GDM1 (cell line): ENCODE results near the gene EXT2.
A peak's percentile ranks its signal among the peaks of the same experiment; 100 is the strongest.

Experiments used
- DNase-seq: peaks from one replicate; lab custom pipeline; 2025; lab: John Stamatoyannopoulos, UW

The EXT2 gene

DNA sequence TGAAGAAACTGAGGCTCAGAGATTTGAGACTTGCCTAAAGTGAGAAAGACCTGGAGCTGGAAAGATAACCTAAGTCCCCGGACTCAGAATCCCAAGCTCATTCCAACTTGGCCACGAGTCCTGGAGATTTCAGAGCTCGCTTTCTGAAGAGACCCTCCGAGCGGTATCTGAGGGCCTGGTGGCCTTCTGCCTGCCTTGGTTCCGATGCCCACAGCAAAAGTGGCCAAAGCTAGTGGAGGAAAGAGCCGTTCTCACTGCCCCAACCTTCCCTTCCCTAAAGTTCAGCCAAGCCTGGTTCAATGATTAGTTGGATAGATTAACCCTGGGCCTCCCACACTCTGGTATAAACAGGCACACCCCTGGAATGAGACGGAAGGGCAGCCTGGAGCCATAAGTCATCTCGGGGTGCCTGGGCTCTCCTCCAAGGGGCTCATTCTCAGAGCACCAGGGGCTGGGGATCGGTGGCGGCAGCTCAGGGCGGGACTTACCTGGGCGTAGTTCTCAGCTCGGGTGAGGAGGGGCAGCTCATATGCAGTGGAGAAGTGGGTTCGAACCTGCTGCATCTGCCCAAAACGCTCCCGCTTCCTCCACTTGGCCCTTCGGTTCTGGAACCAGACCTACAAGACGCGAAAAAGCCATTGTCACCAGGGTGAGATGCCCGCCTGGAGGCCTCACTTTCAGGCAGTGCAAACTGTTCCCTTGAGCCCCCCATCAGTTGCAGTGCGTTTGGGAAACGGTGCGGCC is 171.7 kb downstream of the EXT2 start:
- no peak for DNase-seq

DNA sequence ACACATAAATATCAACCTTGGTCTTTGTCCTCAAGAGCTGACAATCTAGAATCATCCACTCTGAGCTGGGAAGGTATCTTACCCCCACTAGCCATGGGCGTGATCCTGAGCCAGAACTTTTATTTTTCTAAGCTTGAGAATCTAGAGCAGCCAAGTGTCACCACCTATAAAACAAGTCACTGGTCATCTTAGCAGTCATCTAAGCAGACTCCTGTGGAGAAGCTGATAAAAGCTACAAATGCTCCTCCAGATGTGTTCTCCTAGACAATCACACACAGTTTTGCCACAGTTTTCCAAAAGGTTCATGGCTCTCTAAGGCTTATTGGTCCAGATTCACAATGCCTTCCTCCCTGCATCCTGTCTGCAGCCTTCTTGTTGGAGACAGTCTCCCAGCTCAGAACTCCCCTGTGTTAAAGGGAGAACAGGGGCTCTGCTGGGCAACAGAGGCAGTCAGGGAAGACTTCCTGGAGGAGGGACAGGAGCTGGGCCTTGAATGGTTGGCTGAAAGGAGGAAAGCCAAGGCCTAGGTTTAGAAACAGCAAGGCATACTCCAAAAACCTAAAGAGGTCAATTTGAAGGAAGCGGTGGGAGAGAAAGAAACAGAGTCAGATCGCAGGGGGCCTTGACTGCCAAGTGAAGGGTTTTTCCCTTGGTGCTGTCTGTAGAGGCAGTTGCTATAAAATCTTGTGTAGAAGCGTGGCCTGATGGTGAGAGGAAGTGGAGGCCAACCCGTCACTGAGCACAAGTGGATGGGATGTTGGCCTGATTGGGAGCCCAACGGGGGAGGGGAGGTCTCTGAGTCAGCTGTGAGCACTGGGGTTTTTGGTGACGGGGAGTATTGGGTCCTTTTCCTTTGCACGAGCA is 172.5 kb downstream of the EXT2 start:
- no peak for DNase-seq

DNA sequence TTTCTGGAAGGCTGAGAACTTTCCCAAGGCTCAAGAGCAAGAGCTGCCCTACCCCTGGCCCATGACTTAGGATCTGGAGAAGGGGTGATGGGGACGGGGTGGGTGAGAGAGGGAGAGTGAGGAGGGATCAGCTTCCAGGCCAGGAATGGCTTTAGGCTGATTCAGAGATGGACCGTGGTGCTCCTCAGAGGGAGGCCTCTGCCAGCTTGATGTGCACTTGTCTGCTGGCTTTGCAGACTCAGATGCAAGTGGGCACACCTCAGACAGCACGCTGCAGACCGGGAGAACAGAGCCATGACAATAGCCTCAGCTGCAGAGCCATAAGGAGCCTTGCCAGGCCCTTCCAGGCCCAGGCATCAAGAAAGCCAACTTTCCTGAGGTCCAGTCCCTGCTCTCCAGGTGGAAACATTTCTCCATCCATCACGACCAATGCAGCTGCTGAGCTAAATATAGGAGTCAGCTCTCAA is 173.2 kb downstream of the EXT2 start:
- DNase-seq, result no peak

DNA sequence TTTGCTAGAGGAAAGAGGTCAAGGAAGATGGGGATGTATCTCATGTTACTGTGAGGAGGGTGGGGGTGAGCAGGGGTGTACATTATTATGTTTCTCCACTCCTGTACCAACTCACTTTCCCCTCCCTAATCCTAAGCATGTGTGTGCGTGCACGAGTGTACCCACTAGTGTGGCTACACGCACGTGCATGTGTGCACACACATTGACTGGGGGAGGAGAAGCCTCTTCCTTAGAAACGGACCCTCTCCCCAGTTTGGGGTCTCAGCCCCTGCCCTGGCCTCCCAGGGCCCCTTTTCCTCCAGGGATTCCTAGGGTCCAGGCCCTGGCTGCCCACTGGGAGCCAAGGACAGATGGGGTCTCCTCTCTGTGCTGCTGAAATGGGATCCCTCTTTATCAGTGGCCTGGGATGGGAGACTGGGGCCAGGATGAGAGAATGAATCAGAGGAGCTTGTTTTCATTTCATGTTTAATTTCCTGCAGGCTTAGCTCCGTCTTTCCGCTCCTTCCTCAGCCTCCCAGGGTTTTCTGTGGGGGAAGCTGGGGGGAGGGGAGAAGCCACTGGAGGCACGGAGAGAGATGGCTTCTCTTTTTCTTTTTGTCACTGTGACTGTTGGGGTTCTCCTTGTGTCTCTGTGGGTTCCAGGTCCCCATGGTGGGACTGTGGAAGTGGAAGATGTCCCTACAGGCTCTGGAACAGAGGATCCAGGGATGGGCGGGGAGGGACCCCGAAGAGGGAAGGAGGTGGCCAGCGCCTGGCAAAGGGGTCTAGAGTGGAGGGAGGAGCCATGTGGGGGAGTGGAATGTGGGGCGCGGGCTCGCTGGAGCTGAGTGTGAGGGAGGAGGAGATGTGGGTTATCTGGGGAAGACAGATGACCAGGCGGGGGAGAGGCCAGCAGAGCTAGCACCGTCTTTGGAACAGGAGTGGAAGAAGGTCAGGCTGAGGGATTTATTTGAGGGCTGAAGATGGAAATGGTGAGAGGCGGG is 174.2 kb downstream of the EXT2 start:
- DNase-seq, result no peak

DNA sequence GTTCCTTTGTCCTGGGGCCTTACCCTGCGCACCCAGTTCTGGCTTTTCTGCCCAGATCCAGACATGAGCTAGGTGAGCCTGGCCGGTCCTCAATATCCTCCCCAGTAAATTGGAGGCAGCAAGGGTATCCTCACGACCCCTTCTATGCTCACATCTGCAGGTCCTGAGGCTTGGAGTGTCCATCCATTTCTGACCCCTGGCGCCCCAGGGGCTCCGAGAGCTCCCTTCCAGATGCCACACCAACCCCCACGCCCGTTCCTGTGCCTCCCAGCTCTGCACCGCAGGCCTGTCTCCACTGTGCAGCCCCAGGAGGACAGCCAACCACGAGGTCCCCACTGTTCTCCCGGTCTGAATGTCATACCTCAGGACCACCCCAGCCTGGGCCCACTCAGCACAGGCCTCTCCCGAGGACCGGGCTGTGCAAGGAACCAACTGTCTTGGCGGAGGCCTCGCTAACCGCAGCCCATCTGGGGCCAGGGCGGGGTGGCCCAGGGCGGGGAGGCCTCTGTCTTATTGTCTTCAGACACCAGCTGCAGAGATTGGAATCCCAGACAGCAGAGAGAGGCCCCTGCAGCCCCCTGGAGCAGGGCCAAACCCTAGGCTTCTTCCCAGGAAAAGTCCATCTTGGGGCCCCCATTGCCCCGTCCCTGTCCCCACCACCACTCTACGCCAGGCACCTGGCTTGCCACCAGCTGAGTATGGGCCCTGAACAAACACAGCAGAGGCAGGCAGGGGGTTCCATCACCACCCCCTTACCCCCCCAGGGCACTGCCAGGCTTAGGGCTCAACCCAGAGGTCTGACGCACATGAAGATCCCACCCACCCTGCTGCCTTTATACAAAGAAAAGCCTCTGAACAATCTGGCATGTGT is 175.2 kb downstream of the EXT2 start:
- no peak for DNase-seq

DNA sequence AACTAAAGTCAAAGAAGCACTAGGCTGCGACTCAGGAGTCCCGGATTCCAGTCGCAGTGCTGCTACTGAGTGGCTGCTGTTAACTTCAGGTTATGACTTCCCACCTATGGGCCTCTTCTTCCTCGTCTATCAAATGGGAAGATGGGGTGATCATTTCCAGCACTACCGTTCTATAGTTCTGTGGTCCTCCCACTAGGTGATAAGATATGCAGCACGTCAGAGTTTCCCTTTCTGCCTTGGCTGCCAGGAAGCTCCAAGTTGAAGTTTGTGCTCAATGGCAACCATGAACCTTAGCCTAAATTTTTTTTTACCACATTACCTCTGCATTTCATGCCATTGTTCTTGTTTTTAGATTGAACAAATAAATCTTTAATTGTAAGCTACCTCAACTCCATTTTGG is 175.8 kb downstream of the EXT2 start:
- DNase-seq, result no peak

DNA sequence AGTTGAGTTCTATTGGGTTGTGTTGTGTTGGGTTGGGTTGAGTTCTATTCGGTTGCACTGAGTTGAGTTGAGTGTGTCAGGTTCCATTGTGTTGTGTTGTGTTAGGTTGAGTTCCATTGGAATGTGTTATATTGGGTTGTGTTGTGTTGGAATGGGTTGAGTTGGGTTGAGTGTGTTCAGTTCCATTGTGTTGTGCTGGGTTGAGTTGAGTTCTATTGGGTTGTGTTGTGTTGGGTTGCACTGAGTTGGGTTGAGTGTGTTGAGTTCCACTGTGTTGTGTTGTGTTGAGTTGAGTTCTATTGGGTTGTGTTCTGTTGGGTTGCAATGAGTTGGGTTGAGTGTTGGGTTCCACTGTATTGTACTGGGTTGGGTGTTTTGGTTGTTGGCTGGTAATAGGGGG is 178.9 kb downstream of the EXT2 start:
- no peak for DNase-seq

DNA sequence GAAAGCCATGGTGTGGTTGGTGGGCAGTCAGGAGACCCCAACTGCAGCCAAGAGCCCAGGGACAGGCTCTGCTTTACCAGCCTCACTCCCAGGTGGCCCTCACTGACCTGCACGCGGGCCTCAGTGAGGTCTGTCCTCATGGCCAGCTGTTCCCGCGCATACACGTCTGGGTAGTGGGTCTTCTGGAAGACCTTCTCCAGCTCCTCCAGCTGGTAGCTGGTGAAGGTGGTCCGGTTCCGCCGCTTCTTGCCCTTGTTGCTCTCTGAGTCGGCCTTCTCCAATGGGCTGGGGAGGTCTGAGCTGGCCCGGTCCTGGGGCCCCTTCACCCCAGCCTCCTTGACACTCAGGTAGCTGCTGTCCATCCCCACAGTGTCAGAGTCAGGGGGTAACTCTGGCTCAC is 179.8 kb downstream of the EXT2 start:
- no peak for DNase-seq

DNA sequence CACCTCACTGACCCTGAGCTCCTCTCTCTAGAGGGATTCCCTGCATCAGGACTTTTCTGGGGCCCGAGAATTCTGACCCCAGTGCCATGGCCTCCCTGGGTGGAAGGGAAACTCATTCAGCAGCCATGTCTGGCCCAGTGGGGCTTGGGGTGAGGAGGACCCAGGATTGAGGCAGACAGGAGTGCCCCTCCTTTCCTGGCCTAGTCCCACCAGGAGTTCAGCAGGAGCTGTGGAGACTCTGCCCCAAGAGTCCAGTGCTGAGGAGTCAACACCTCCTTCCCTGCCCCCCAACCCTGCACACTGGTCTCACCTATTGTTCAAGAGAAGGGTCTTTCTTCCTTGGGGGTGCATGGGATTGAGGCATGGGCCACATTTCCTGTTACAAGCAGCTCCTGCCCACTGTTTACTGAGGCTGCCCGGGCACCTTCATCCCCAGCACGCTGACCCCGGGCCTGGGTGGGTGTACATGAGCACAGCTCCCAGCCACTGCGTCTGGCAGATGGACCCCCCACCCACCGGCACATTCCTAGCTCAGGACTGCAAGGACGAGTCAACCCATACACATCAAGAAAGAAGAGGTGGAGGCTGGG is 180.6 kb downstream of the EXT2 start:
- no peak for DNase-seq

DNA sequence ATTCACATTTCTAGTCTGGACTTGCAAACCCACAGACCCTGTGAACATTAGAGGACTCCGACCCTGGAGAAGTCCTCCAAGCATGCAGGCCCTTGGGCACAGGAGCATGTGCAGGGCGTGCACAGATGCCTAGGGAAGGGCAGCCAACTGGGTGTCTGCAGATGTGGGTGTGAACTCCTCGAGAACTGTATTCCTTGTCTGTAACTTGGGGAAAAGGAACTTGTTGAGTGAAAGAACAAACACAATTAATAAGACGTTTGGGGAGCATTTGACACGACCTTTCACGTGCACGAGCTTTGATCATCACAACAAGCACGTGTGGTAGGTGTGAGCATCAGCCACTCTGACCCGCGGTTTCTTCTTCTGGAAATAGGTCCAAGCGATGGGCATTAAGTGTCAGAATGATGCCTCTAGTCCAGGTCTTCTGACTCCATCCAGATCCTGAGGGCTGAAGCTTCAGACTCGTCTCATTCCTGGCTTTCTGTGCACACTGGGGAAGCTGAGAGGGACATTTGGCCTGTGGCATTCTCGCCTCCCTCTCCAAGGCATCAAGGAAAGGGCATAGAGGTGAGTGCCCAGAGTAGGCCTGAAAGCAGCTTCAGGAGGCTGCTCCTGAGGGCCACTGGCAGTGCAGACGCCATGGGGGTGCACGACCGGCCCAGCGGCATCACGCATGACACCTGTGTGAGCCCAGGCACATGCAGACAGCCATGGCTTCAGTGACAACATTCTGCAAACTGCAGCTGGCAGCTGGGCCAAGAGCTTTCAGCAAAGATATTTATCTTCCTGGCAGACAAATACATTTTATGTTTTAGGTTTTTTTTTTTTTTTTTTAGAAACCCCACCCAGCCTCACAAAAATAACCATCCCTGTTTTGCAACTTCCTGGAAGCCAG is 182.0 kb downstream of the EXT2 start:
- no peak for DNase-seq

DNA sequence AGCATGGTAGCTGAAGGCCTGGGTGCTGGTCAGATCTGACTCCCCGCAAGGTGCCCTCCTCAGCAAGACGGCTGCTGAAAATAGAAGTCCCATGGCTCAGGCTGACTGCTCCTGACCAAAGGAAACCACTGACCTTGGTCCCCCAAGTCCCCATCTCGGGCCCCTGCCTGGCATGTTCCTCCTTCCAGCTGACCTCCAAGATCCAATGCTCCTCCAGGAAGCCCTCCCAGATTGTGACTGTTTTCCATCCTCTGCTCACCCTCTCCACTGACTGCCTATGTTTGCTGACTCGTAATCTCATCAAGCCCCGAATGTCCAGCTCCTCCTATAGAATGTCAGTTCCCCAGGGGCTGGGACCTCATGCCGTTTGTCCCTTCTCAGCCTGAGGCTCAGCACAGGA is 184.0 kb downstream of the EXT2 start:
- no peak for DNase-seq

DNA sequence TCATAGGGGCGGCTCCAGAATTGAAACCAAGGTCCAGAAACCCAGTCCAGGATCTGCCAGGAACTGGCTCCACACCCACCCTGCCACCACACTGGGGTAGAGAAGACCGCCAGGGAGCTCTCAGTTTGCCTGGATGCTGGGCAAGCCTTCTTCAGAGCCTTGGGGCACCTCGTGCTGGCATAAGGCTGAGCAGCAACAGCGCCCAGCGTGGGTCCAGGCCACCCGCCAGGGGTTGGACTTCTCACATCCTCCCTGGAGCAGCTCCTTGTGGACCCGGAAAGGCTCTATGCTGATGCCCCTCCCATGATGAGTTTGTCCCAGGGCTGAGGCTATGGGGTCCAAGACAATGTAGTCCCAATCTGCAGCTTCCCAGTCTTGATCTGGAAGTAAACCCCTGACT is 184.8 kb downstream of the EXT2 start:
- DNase-seq, result no peak

DNA sequence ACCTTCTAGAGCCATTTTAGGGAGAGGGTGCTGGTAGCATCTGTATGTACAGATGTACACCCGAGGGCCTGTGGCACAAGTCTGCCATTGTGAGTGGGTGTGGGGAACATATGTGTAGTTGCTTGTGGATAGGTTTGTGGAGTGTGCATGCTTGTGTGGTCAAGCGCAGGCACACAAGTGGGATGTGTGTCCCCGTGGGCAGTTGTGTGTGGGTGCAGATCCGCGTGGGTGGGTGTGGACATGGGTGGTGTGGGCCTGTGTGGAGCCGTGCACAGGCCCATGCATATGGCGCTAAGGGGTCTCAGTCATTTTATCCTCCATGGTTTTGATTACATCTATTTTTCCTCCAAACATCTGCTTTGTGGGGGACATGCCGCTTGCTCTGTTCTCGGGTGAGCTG is 185.7 kb downstream of the EXT2 start:
- DNase-seq, result no peak

DNA sequence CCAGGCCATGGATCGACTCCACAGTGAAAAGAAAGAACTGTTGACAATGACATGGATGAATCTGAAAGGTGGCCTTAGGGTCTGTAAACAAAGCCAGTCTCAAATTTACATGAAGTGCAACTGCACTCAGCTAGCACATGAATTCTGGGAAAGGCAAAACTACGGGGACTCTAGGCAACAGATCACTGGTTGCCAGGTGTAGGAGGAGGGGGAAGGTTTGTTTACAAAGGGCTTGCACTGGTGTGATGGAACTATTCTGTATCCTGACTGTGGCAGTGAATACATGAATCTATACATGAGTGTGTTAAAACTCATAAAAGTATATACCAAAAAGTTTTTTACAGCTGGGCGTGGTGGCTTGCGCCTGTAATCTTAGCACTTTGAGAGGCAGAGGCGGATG is 187.1 kb downstream of the EXT2 start:
- DNase-seq, result no peak

DNA sequence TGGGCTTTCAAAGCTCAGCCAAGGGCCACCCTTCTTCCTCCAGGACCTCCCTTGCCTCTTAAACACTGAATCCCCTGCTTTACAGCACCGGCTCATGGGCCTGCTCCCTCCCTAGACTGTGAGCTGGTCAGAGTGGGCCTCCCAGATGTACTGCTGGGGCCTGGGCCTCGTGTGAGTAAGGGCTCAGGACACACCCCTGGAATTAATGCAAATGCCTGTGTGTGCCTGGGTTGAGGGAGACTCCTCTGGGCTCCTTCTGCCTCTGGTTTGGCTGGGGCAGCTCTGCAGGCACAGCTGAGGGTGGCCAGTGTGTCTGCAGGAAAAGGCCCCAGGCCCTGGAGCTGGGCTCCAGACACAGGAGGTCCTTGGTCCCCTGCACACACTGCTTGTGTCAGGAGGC is 190.3 kb downstream of the EXT2 start:
- no peak for DNase-seq

DNA sequence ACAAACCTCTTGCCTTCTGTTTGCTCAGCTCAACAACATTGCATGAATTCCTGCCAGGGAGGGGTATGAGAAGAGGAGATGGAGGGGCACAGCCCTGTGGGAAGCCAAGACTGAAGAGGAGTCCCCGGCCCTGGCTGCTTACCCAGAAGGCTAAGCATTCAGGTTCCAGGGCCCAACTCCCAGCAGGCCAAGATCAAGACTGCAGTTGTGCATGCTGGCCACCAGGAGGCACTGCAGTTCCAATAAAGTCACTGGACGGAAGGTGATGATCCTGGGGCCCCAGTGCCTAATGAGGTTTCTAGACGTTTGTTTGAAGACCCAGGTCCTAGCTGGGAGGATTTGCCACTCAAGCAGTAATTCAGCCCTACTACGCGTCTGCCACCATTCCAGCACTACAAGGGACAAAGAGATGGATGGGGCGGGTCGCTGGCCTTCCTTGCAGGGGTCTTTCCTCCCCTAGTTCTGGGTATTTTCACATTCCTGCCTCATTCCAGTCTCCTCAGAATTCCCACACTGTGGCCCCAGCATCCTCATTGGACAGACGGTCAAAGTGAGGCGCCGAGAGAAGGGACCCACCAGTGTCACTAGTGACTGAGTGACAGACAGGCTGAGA is 190.9 kb downstream of the EXT2 start:
- peak; percentile 4 for DNase-seq

DNA sequence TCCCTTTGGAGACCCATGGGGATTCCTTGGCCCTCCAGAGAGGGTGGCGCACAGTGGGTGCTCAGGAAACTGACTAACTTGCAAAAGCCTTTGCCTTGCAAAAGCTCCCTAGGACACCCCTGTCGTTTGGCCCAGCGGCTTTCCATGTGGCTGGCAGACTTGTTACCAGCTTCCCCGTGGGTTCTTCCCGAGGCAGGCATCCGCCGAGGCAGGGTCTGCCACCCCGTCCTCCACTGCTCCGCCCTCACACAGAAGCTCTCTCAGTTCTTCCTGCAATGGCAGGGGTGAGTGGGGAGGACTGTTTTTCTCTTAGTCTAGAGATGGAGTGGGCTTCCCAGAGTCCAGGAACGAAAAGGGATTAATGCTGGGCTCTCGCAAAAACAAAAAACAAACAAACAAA is 191.4 kb downstream of the EXT2 start:
- no peak for DNase-seq

DNA sequence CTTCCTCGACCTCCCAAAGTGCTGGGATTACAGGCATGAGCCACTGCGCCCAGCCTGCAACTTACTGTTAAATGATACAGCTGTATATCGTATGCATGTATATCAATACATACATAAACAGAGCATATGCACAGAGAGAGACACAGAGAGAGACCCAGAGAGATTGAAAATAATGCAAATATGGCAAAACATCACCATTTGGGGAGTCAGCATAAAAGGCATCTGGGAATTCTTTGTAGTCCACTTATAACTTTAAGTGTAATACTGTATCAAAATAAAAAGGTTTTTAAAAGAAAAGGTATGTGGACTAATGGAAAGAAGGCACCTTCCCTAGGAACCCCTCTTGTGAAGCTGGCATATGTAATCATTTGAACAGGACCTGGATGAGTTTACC is 192.7 kb downstream of the EXT2 start:
- DNase-seq, result no peak

DNA sequence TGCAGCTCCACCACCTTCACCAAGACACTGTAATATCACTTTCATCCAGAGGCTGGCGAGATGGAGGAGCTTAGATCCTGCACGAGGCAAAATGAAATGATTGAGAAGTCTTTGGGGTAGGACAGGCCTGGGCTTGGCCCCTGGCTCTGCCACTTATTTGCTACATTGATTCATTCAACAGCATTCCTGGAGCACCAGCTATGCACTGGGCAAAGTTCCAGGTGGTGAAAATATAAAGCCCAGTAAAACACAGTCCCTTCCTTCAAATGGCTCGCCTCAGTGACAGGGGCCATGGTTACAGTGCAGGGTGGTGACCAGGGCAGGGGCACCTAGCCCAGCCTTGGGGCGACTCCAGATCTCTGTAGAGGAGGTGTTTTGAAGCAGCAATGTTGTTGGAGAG is 194.7 kb downstream of the EXT2 start:
- DNase-seq, result no peak
